GM13976 (cell line): ENCODE data around the gene COL9A1.

Source experiments
- DNase-seq: peaks from one replicate; pipeline ENCODE4 v3.0.0; 2012; ENCODE audit warnings: low spot score
- CTCF ChIP-seq: IDR thresholded peaks from 2 replicates; pipeline ENCODE4 v1.5.1; 2012; ENCODE audit warnings: borderline replicate concordance, mild to moderate bottlenecking; ENCODE audit not compliant: insufficient read depth; ENCODE audit errors: extremely low read depth, missing control alignments, control extremely low read depth
- in situ Hi-C: fragments of 300-500 bp; cut with MboI; formaldehyde crosslinking; loops from one replicate; pipeline ENCODE4 v1.12.0; 2022; ENCODE audit warnings: low sequenced_read_pairs, mixed read lengths, inconsistent platforms; ENCODE audit not compliant: unreplicated experiment

The COL9A1 gene

GRCh38 chr6:70210462-70210861 lies 92.4 kb downstream of the COL9A1 start:
- in situ Hi-C loops, result no loop called here
- no peak for TF ChIP-seq CTCF
- no peak for DNase-seq

GRCh38 chr6:70208235-70208790 lies 94.6 kb downstream of the COL9A1 start:
- no peak for TF ChIP-seq CTCF
- in situ Hi-C loops, result no loop called here

GRCh38 chr6:70198785-70199184 lies 104.1 kb downstream of the COL9A1 start:
- DNase-seq, result no peak
- no peak for TF ChIP-seq CTCF
- in situ Hi-C loops, result no loop called here

More at GRCh38 chr6:70208235-70208790, 94.6 kb downstream of the COL9A1 start:
- DNase-seq, result no peak

- in situ Hi-C loops, result no loop called here
- no peak for TF ChIP-seq CTCF
- DNase-seq, result no peak
These were observed 106.4 kb downstream of the COL9A1 start for GRCh38 chr6:70196531-70196930.

- no peak for DNase-seq
- no peak for TF ChIP-seq CTCF
- in situ Hi-C loops, result no loop called here
These were observed 108.5 kb downstream of the COL9A1 start for GRCh38 chr6:70194421-70194820.

- no peak for DNase-seq
- no peak for TF ChIP-seq CTCF
- in situ Hi-C loops, result no loop called here
These were observed 114.7 kb downstream of the COL9A1 start for GRCh38 chr6:70188202-70188601.
